AG04450 (cell line): ENCODE results near the gene TSHZ2. TPM values are rescaled to one million over a fixed set of nuclear protein-coding genes. Genes with fewer than 3 reads are reported as not detected.

ENCODE experiments used
- CTCF ChIA-PET: fragments of 300-600, 350-600 bp; formaldehyde crosslinking; extraction: SDS; loops from one replicate; lab custom pipeline; 2022; ENCODE audit warnings: antibody characterized with exemption, inconsistent platforms; lab: Charles Lee
- POLR2A ChIA-PET: fragments of 350-600 bp; formaldehyde crosslinking; extraction: SDS; loops from one replicate; lab custom pipeline; 2021; ENCODE audit warnings: antibody characterized with exemption, inconsistent platforms; lab: Yijun Ruan, JAX
- DNase-seq: peaks from one replicate; pipeline ENCODE4 v3.0.0-alpha.2; 2011; ENCODE audit warnings: low read depth, low spot score
- H3K27ac ChIP-seq: one replicate; pipeline ENCODE4 v1.5.1; 2012; ENCODE audit warnings: low read depth, low read length, control low read depth
- H3K27me3 ChIP-seq: one replicate; pipeline ENCODE4 v1.6.0; 2012; ENCODE audit warnings: low read length; ENCODE audit not compliant: control insufficient read depth, insufficient read depth
- H3K4me3 ChIP-seq: 2 replicates; pipeline ENCODE4 v1.5.1; 2011; ENCODE audit warnings: mild to moderate bottlenecking, low read depth, low read length, control low read depth
- H3K9me3 ChIP-seq: 2 replicates; pipeline ENCODE4 v1.5.1; 2012; ENCODE audit warnings: low read length; ENCODE audit not compliant: control insufficient read depth, insufficient read depth
- polyA plus RNA-seq: library from polyadenylated mRNA; depleted of rRNA; stranded (reverse); fragments of >200 nt; gene quantifications from 2 replicates; pipeline ENCODE4 v1.2.3, GENCODE V29; 2011
- TF ChIP-seq, protein P1 (sequence below): IDR thresholded peaks from 2 replicates; pipeline ENCODE4 v1.5.1; 2011; ENCODE audit warnings: low read depth, low read length, control low read depth, inconsistent platforms

The TSHZ2 gene
- polyA plus RNA-seq, 1 experiment, result not detected

DNA sequence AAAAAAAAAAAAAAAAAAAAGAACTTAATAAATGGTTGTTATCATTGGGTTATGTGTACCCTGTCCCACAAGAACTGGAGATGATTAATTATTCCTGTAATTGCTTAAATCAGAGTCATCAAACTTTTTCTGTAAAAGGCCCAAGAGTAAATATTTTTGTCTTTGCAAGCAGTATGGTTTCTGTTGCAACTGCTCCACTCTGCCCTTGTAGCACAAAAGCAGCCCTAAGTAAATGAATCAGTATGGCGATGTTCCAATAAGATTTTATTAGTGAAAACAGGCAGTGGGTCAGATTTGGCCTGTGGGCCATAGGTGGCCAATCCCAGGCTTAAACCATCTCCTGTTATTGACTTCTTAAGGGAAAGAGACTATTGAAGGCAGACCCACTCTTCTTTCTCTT, 252.7 kb downstream of the TSHZ2 start:
- H3K27ac ChIP-seq, result no peak overlapping the region
- no peaks in the 10 kb centered on the region for H3K9me3 ChIP-seq
- no peaks in the 10 kb centered on the region for H3K27me3 ChIP-seq
- ChIA-PET CTCF (no interaction called here), POLR2A (no interaction called here)
- TF ChIP-seq, protein P1, sequence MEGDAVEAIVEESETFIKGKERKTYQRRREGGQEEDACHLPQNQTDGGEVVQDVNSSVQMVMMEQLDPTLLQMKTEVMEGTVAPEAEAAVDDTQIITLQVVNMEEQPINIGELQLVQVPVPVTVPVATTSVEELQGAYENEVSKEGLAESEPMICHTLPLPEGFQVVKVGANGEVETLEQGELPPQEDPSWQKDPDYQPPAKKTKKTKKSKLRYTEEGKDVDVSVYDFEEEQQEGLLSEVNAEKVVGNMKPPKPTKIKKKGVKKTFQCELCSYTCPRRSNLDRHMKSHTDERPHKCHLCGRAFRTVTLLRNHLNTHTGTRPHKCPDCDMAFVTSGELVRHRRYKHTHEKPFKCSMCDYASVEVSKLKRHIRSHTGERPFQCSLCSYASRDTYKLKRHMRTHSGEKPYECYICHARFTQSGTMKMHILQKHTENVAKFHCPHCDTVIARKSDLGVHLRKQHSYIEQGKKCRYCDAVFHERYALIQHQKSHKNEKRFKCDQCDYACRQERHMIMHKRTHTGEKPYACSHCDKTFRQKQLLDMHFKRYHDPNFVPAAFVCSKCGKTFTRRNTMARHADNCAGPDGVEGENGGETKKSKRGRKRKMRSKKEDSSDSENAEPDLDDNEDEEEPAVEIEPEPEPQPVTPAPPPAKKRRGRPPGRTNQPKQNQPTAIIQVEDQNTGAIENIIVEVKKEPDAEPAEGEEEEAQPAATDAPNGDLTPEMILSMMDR, result no peak
- DNase-seq, result no peak
- no peak overlapping the region for H3K4me3 ChIP-seq

- no peaks in the 10 kb centered on the region for H3K9me3 ChIP-seq
- DNase-seq, result no peak
- ChIA-PET POLR2A (no interaction called here), CTCF (no interaction called here)
- no peak overlapping the region for H3K27ac ChIP-seq
- no peak overlapping the region for H3K4me3 ChIP-seq
- TF ChIP-seq, protein P1, result no peak
- no peaks in the 10 kb centered on the region for H3K27me3 ChIP-seq
These were observed 254.7 kb downstream of the TSHZ2 start for GRCh38 chr20:53226826-53227225.

DNA sequence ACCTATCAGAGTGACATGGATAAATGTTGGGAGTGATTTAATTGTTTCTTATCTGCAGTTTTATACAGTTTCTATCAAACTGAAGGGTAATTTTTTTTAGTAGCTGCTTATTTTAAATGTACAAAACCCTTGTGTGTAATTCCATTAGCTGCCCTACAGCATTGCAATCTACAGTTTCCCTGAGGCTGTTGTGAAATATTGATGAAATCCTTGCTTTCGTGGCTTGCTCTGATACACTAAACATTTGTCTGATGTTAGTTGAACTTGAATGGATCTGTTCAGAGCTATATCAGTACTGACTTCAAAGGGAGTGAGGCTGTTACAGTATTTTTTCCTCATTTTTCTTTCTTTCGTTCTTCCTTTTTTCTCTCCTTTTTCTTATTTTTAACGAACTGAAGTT, 255.4 kb downstream of the TSHZ2 start:
- no peak overlapping the region for H3K4me3 ChIP-seq
- TF ChIP-seq, protein P1, result no peak
- ChIA-PET CTCF (no interaction called here), POLR2A (no interaction called here)
- no peaks in the 10 kb centered on the region for H3K9me3 ChIP-seq
- H3K27me3 ChIP-seq, result no peaks in the 10 kb centered on the region
- no peak overlapping the region for H3K27ac ChIP-seq
- DNase-seq, result no peak

GRCh38 chr20:53231061-53231460, 258.9 kb downstream of the TSHZ2 start:
- DNase-seq, result no peak
- POLR2A ChIA-PET, result no interaction called here
- CTCF ChIA-PET, result no interaction called here
- H3K27me3 ChIP-seq, result no peaks in the 10 kb centered on the region
- TF ChIP-seq, protein P1, result no peak
- H3K27ac ChIP-seq, result no peak overlapping the region
- H3K9me3 ChIP-seq, result no peaks in the 10 kb centered on the region
- H3K4me3 ChIP-seq, result no peak overlapping the region

- TF ChIP-seq, protein P1, result no peak
- no peak for DNase-seq
- Histone ChIP-seq H3K27ac (no peak overlapping the region), H3K4me3 (no peak overlapping the region), H3K9me3 (no peaks in the 10 kb centered on the region), H3K27me3 (no peaks in the 10 kb centered on the region)
- CTCF ChIA-PET, result no interaction called here
- POLR2A ChIA-PET, result no interaction called here
These were observed 265.3 kb downstream of the TSHZ2 start for GRCh38 chr20:53237461-53237860.
